ENCODE data around the gene STXBP6.

STXBP6 gene

GRCh38 chr14:24938593-24938992, 111.4 kb downstream of the STXBP6 start:
- no peak for TF ChIP-seq REST (IDR thresholded peaks at IDR 0.05; ENCODE audit: insufficient read depth in 1 of 2, low read depth in 2 of 2, low read length in 2 of 2)
- TF ChIP-seq TAF1 (IDR thresholded peaks at IDR 0.05; ENCODE audit: borderline replicate concordance, insufficient read depth, low read length) = no peak
- TF ChIP-seq SIN3A (IDR thresholded peaks at IDR 0.05; ENCODE audit: borderline replicate concordance, insufficient read depth, low read length) = no peak
- no peak for TF ChIP-seq FOXP2 (optimal IDR thresholded peaks at IDR 0.05; ENCODE audit: borderline replicate concordance, extremely low read depth, extremely low read length, insufficient read depth)
- no peak for TF ChIP-seq POLR2AphosphoS5 (IDR thresholded peaks at IDR 0.05; ENCODE audit: low read depth, low read length)

- no peak for TF ChIP-seq REST (IDR thresholded peaks at IDR 0.05; ENCODE audit: insufficient read depth in 1 of 2, low read depth in 2 of 2, low read length in 2 of 2)
Observed at GRCh38 chr14:24937300-24937699, 112.6 kb downstream of the STXBP6 start.

- TF ChIP-seq POLR2AphosphoS5 (IDR thresholded peaks at IDR 0.05; ENCODE audit: low read depth, low read length) (no peak), SIN3A (IDR thresholded peaks at IDR 0.05; ENCODE audit: borderline replicate concordance, insufficient read depth, low read length) (no peak), FOXP2 (optimal IDR thresholded peaks at IDR 0.05; ENCODE audit: borderline replicate concordance, extremely low read depth, extremely low read length, insufficient read depth) (no peak), REST (IDR thresholded peaks at IDR 0.05; ENCODE audit: insufficient read depth in 1 of 2, low read depth in 2 of 2, low read length in 2 of 2) (no peak), TAF1 (IDR thresholded peaks at IDR 0.05; ENCODE audit: borderline replicate concordance, insufficient read depth, low read length) (no peak)
Observed at GRCh38 chr14:24935796-24936195, 114.2 kb downstream of the STXBP6 start.

GRCh38 chr14:24928386-24928900, 121.5 kb downstream of the STXBP6 start:
- TF ChIP-seq FOXP2 (optimal IDR thresholded peaks at IDR 0.05; ENCODE audit: borderline replicate concordance, extremely low read depth, extremely low read length, insufficient read depth) (no peak), REST (IDR thresholded peaks at IDR 0.05; ENCODE audit: insufficient read depth in 1 of 2, low read depth in 2 of 2, low read length in 2 of 2) (no peak), POLR2AphosphoS5 (IDR thresholded peaks at IDR 0.05; ENCODE audit: low read depth, low read length) (no peak), SIN3A (IDR thresholded peaks at IDR 0.05; ENCODE audit: borderline replicate concordance, insufficient read depth, low read length) (no peak), TAF1 (IDR thresholded peaks at IDR 0.05; ENCODE audit: borderline replicate concordance, insufficient read depth, low read length) (no peak)

GRCh38 chr14:24927809-24928208, 122.1 kb downstream of the STXBP6 start:
- TF ChIP-seq TAF1 (IDR thresholded peaks at IDR 0.05; ENCODE audit: borderline replicate concordance, insufficient read depth, low read length) = no peak
